GM19238 (cell line): ENCODE results near the gene TPTE.
"Not testable (repeated sequence)": the region's sequence is repeated elsewhere in the genome, so short reads cannot be mapped to it uniquely, and the experiment has no call there.

Experiments used
- DNase-seq: peaks from one replicate; pipeline ENCODE4 v3.0.0; 2011; ENCODE audit warnings: low spot score; ENCODE audit not compliant: insufficient read length

TPTE gene

GRCh38 chr21:10521091-10521598 lies at the start of gene TPTE:
TSS of gene TPTE (plus strand) at chr21:10521583. CDS start at chr21:10538724, 17,141 bp downstream.
- no peak for DNase-seq

- not testable (repeated sequence) for DNase-seq
Measured at GRCh38 chr21:10471999-10472398, 49.4 kb upstream of the TPTE start.

- not testable (repeated sequence) for DNase-seq
Measured at GRCh38 chr21:10477794-10478193, 43.6 kb upstream of the TPTE start.

- not testable (repeated sequence) for DNase-seq
Measured at GRCh38 chr21:10479875-10480274, 41.5 kb upstream of the TPTE start.

- not testable (repeated sequence) for DNase-seq
Measured at GRCh38 chr21:10484864-10485263, 36.5 kb upstream of the TPTE start.

- not testable (repeated sequence) for DNase-seq
Measured at GRCh38 chr21:10490453-10490852, 30.9 kb upstream of the TPTE start.

- no peak for DNase-seq
Measured at GRCh38 chr21:10511116-10511515, 10.3 kb upstream of the TPTE start.

- not testable (repeated sequence) for DNase-seq
Measured at GRCh38 chr21:10516889-10517288, 4.5 kb upstream of the TPTE start.

GRCh38 chr21:10517904-10518303 lies 3.5 kb upstream of the TPTE start:
- not testable (repeated sequence) for DNase-seq

GRCh38 chr21:10521835-10522500 lies 585 bp downstream of the TPTE start:
- not testable (repeated sequence) for DNase-seq

- DNase-seq = no peak
Measured at GRCh38 chr21:10539956-10540355, 18.6 kb downstream of the TPTE start.

- DNase-seq = not testable (repeated sequence)
Measured at GRCh38 chr21:10544376-10544775, 23.0 kb downstream of the TPTE start.

GRCh38 chr21:10547868-10548267 lies 26.5 kb downstream of the TPTE start:
- DNase-seq = not testable (repeated sequence)

- DNase-seq = not testable (repeated sequence)
Measured at GRCh38 chr21:10548331-10548954, 27.1 kb downstream of the TPTE start.

GRCh38 chr21:10570803-10571202 lies 49.4 kb downstream of the TPTE start:
- not testable (repeated sequence) for DNase-seq

GRCh38 chr21:10574531-10575310 lies 53.3 kb downstream of the TPTE start:
- DNase-seq = not testable (repeated sequence)

- DNase-seq = no peak
Measured at GRCh38 chr21:10575311-10575667, 53.9 kb downstream of the TPTE start.

- DNase-seq = not testable (repeated sequence)
Measured at GRCh38 chr21:10578910-10579309, 57.5 kb downstream of the TPTE start.

GRCh38 chr21:10589115-10589514 lies 67.7 kb downstream of the TPTE start:
- not testable (repeated sequence) for DNase-seq

GRCh38 chr21:10607074-10607473 lies 85.7 kb downstream of the TPTE start:
- not testable (repeated sequence) for DNase-seq

- not testable (repeated sequence) for DNase-seq
Measured at GRCh38 chr21:10614285-10614684, 92.9 kb downstream of the TPTE start.

- DNase-seq = not testable (repeated sequence)
Measured at GRCh38 chr21:10616061-10616460, 94.7 kb downstream of the TPTE start.
